ENCODE measurements around the gene SH3TC1. TPM values are rescaled to one million over a fixed set of nuclear protein-coding genes. Genes with fewer than 3 reads are reported as not detected.

SH3TC1 gene
- total and polyA plus RNA-seq, 4 experiments from 2014 or later: 7.9 to 41.3 (median 25.7) TPM

GRCh38 chr4:8244931-8245460 lies 45.9 kb downstream of the SH3TC1 start:
- Histone ChIP-seq H3K27ac (ENCODE audit: low read depth, low read length) (no peak overlapping the region), H3K27me3 (ENCODE audit: insufficient read depth, low read length) (no peaks in the 10 kb centered on the region), H3K36me3 (ENCODE audit: insufficient read depth, low read length) (no peaks in the 10 kb centered on the region), H3K4me1 (ENCODE audit: insufficient read depth, low read length) (peaks cover 10% of the 10 kb centered on the region), H3K4me3 (ENCODE audit: low read length in 2 of 2) (no peak overlapping the region), H3K9me3 (ENCODE audit: control insufficient read depth in 1 of 2, low read length in 2 of 2) (no peaks in the 10 kb centered on the region)
- Mint-ChIP-seq H3K27me3 (peaks cover 0 to 1% of the 10 kb centered on the region in 2 donors), H3K36me3 (peaks cover 0 to 6% of the 10 kb centered on the region in 2 donors), H3K4me1 (peaks cover 0 to 6% (median 4%) of the 10 kb centered on the region in 4 donors), H3K9me3 (no peaks in the 10 kb centered on the region), H3K27ac (peak overlapping the region in 1 of 7 donors; percentile 28), H3K4me3 (no peak overlapping the region)
- ChIA-PET POLR2A (ENCODE audit: partially characterized antibody) (no interaction called here), CTCF (ENCODE audit: partially characterized antibody) (interaction anchor here (1.8 to 2.2 kb wide), 2 partner anchors 68 to 157 kb away, joined by 4 to 6 read pairs; no protein-coding TSS in a partner anchor)
- DNase-seq: peak in 1 of 5 donors; percentile 27
- intact Hi-C loops (cut with micrococcal nuclease): loop anchor here (5.0 kb wide), 1 partner anchor 672 kb away; no protein-coding TSS in a partner anchor

- Histone ChIP-seq H3K27ac (ENCODE audit: low read depth, low read length) (no peak overlapping the region), H3K36me3 (ENCODE audit: insufficient read depth, low read length) (no peaks in the 10 kb centered on the region), H3K9me3 (ENCODE audit: control insufficient read depth in 1 of 2, low read length in 2 of 2) (no peaks in the 10 kb centered on the region), H3K27me3 (ENCODE audit: insufficient read depth, low read length) (no peaks in the 10 kb centered on the region), H3K4me3 (ENCODE audit: low read length in 2 of 2) (no peak overlapping the region), H3K4me1 (ENCODE audit: insufficient read depth, low read length) (peaks cover 10% of the 10 kb centered on the region)
- Mint-ChIP-seq H3K4me1 (peaks cover 0 to 6% (median 4%) of the 10 kb centered on the region in 4 donors), H3K4me3 (no peak overlapping the region), H3K9me3 (no peaks in the 10 kb centered on the region), H3K27me3 (peaks cover 0 to 3% of the 10 kb centered on the region in 2 donors), H3K36me3 (peaks cover 0 to 5% of the 10 kb centered on the region in 2 donors), H3K27ac (peak overlapping the region in 2 of 7 donors; percentile 28 to 57)
- CTCF ChIA-PET (ENCODE audit: partially characterized antibody): interaction anchor here (1.8 to 2.2 kb wide), 2 partner anchors 69 to 156 kb away, joined by 4 to 6 read pairs; no protein-coding TSS in a partner anchor
- POLR2A ChIA-PET (ENCODE audit: partially characterized antibody): no interaction called here
- intact Hi-C loops (cut with micrococcal nuclease): no loop called here
- DNase-seq: peak in 1 of 5 donors; percentile 5
Measured at GRCh38 chr4:8245884-8246833, 47.1 kb downstream of the SH3TC1 start.

GRCh38 chr4:8247047-8247930 lies 48.2 kb downstream of the SH3TC1 start:
- peaks cover 0 to 3% of the 10 kb centered on the region in 2 donors for H3K27me3 Mint-ChIP-seq
- H3K27ac Mint-ChIP-seq: no peak overlapping the region
- no peaks in the 10 kb centered on the region for H3K36me3 Mint-ChIP-seq
- peaks cover 2% of the 10 kb centered on the region for H3K4me1 ChIP-seq (ENCODE audit: insufficient read depth, low read length)
- DNase-seq: peak in 1 of 5 donors; percentile 22
- no peaks in the 10 kb centered on the region for H3K36me3 ChIP-seq (ENCODE audit: insufficient read depth, low read length)
- POLR2A ChIA-PET (ENCODE audit: partially characterized antibody): no interaction called here
- no peaks in the 10 kb centered on the region for H3K27me3 ChIP-seq (ENCODE audit: insufficient read depth, low read length)
- CTCF ChIA-PET (ENCODE audit: partially characterized antibody): interaction anchor here (2.2 kb wide), 1 partner anchor 155 kb away, joined by 6 read pairs; no protein-coding TSS in a partner anchor
- no peak overlapping the region for H3K4me3 ChIP-seq (ENCODE audit: low read length in 2 of 2)
- no peaks in the 10 kb centered on the region for H3K9me3 Mint-ChIP-seq
- intact Hi-C loops (cut with micrococcal nuclease): no loop called here
- no peaks in the 10 kb centered on the region for H3K9me3 ChIP-seq (ENCODE audit: control insufficient read depth in 1 of 2, low read length in 2 of 2)
- no peak overlapping the region for H3K4me3 Mint-ChIP-seq
- H3K27ac ChIP-seq (ENCODE audit: low read depth, low read length): no peak overlapping the region
- H3K4me1 Mint-ChIP-seq: no peaks in the 10 kb centered on the region

- intact Hi-C loops (cut with micrococcal nuclease): no loop called here
- Mint-ChIP-seq H3K27ac (no peak overlapping the region), H3K4me1 (no peaks in the 10 kb centered on the region), H3K36me3 (no peaks in the 10 kb centered on the region), H3K4me3 (no peak overlapping the region), H3K27me3 (peaks cover 0 to 3% of the 10 kb centered on the region in 2 donors), H3K9me3 (no peaks in the 10 kb centered on the region)
- no peaks in the 10 kb centered on the region for H3K27me3 ChIP-seq (ENCODE audit: insufficient read depth, low read length)
- ChIA-PET POLR2A (ENCODE audit: partially characterized antibody) (no interaction called here), CTCF (ENCODE audit: partially characterized antibody) (no interaction called here)
- no peak overlapping the region for H3K4me3 ChIP-seq (ENCODE audit: low read length in 2 of 2)
- no peak for DNase-seq
- H3K9me3 ChIP-seq (ENCODE audit: control insufficient read depth in 1 of 2, low read length in 2 of 2): no peaks in the 10 kb centered on the region
- no peaks in the 10 kb centered on the region for H3K4me1 ChIP-seq (ENCODE audit: insufficient read depth, low read length)
- no peak overlapping the region for H3K27ac ChIP-seq (ENCODE audit: low read depth, low read length)
- H3K36me3 ChIP-seq (ENCODE audit: insufficient read depth, low read length): no peaks in the 10 kb centered on the region
Measured at GRCh38 chr4:8248091-8248490, 49.0 kb downstream of the SH3TC1 start.

GRCh38 chr4:8250227-8250626 lies 51.1 kb downstream of the SH3TC1 start:
- intact Hi-C loops (cut with micrococcal nuclease): no loop called here
- DNase-seq: peak in 1 of 5 donors; percentile 11
- H3K27me3 ChIP-seq (ENCODE audit: insufficient read depth, low read length): no peaks in the 10 kb centered on the region
- no peaks in the 10 kb centered on the region for H3K9me3 ChIP-seq (ENCODE audit: control insufficient read depth in 1 of 2, low read length in 2 of 2)
- no peak overlapping the region for H3K27ac ChIP-seq (ENCODE audit: low read depth, low read length)
- Mint-ChIP-seq H3K27ac (peak overlapping the region in 1 of 7 donors; percentile 14), H3K4me1 (no peaks in the 10 kb centered on the region), H3K9me3 (peaks cover 0 to 2% (median 0%) of the 10 kb centered on the region in 8 donors), H3K4me3 (no peak overlapping the region), H3K27me3 (peaks cover 2 to 3% of the 10 kb centered on the region in 2 donors), H3K36me3 (no peaks in the 10 kb centered on the region)
- CTCF ChIA-PET (ENCODE audit: partially characterized antibody): interaction anchor here (1.2 kb wide), 1 partner anchor 8 kb away, joined by 6 read pairs; no protein-coding TSS in a partner anchor
- no peaks in the 10 kb centered on the region for H3K4me1 ChIP-seq (ENCODE audit: insufficient read depth, low read length)
- no peak overlapping the region for H3K4me3 ChIP-seq (ENCODE audit: low read length in 2 of 2)
- H3K36me3 ChIP-seq (ENCODE audit: insufficient read depth, low read length): no peaks in the 10 kb centered on the region
- POLR2A ChIA-PET (ENCODE audit: partially characterized antibody): no interaction called here

GRCh38 chr4:8250637-8251036 lies 51.5 kb downstream of the SH3TC1 start:
- H3K27me3 ChIP-seq (ENCODE audit: insufficient read depth, low read length): no peaks in the 10 kb centered on the region
- DNase-seq: peak in 1 of 5 donors; percentile 14
- H3K4me1 ChIP-seq (ENCODE audit: insufficient read depth, low read length): no peaks in the 10 kb centered on the region
- POLR2A ChIA-PET (ENCODE audit: partially characterized antibody): no interaction called here
- Mint-ChIP-seq H3K4me3 (no peak overlapping the region), H3K9me3 (peaks cover 0 to 2% (median 0%) of the 10 kb centered on the region in 8 donors), H3K27me3 (peaks cover 2 to 3% of the 10 kb centered on the region in 2 donors), H3K27ac (no peak overlapping the region), H3K4me1 (no peaks in the 10 kb centered on the region), H3K36me3 (no peaks in the 10 kb centered on the region)
- no peaks in the 10 kb centered on the region for H3K36me3 ChIP-seq (ENCODE audit: insufficient read depth, low read length)
- CTCF ChIA-PET (ENCODE audit: partially characterized antibody): interaction anchor here (1.2 kb wide), 1 partner anchor 9 kb away, joined by 6 read pairs; no protein-coding TSS in a partner anchor
- H3K27ac ChIP-seq (ENCODE audit: low read depth, low read length): no peak overlapping the region
- H3K9me3 ChIP-seq (ENCODE audit: control insufficient read depth in 1 of 2, low read length in 2 of 2): no peaks in the 10 kb centered on the region
- no peak overlapping the region for H3K4me3 ChIP-seq (ENCODE audit: low read length in 2 of 2)
- intact Hi-C loops (cut with micrococcal nuclease): no loop called here
